ENCODE results near the gene NPAT.

NPAT gene

GRCh38 chr11:108222574-108223347 lies at the start of gene NPAT, which contains the start of gene ATM:
TSS of gene NPAT (minus strand) at chr11:108222638. CDS start at chr11:108222536, 102 bp downstream.
TSS of gene ATM (plus strand) at chr11:108223067. CDS start at chr11:108227625, 4,558 bp downstream.
- DNase-seq: peak; percentile 98

DNA sequence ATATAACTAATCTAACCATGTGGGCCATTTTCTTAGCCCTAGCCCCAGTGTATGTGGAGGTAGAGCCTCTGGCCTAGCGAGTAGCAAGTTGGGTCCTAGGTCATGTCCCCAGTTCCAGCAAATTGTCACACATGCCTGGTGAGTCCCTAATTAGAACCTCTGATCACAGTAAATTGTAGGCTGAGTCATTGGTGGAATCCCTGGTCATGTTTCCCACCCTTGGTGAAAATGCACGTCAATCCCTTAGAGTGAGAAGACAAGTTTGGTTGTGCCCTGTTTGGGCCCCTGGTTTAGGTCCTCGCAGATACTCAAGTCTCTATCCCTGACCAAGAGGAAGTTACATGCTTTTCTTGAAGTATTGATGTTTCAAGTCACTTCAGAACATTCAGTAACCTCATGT lies 47.1 kb upstream of the NPAT start:
- no peak for DNase-seq

DNA sequence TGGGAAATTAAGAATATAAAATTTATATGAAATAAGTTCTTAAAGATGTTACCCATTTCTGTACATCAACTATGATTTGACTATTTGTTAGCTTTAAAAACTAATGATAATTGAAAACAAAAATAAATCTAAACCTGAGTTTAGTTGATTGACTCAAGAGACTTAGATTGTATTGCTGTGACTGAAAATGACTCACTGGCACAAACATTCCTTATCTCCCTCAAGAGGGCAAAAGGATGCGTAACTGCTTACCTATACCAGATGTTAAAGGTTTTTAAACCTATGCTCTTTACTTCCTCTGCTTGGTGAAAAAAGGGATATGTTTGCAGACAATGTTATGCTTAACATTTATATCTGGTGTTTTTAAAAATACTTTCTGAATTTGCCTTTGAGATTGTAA lies 30.7 kb upstream of the NPAT start:
- no peak for DNase-seq

DNA sequence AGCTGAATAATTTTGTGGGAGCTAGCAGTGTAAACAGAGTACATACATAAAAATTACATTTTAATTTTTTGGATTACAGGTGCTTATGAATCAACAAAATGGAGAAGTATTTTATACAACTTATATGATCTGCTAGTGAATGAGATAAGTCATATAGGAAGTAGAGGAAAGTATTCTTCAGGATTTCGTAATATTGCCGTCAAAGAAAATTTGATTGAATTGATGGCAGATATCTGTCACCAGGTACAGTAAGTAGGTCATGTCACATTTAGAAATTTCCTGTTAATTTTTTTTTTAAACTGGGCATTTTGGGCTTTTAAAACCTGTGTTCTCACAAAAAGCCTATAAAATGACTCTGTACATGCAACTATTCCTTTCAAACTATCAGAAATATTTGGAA lies 24.4 kb upstream of the NPAT start:
- no peak for DNase-seq

GRCh38 chr11:108246308-108246707 lies 23.9 kb upstream of the NPAT start:
- DNase-seq: no peak

DNA sequence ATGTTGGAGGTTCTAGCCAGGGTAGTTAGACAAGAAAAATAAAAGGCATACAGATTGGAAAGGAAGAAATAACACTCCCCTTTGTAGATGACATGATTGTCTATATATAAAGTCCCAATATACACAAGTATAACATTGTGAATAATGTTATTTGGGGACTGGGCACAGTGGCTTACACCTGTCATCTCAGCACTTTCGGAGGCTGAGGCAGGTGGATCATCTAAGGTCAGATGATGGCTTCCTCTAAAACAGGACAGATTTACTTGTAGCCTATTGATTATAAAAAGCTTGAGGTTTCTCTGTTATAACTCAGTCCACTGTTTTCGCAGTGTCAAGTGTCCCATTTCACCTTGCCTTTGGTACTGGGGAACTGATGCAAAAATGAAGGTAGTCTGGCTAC lies 20.0 kb upstream of the NPAT start:
- no peak for DNase-seq

DNA sequence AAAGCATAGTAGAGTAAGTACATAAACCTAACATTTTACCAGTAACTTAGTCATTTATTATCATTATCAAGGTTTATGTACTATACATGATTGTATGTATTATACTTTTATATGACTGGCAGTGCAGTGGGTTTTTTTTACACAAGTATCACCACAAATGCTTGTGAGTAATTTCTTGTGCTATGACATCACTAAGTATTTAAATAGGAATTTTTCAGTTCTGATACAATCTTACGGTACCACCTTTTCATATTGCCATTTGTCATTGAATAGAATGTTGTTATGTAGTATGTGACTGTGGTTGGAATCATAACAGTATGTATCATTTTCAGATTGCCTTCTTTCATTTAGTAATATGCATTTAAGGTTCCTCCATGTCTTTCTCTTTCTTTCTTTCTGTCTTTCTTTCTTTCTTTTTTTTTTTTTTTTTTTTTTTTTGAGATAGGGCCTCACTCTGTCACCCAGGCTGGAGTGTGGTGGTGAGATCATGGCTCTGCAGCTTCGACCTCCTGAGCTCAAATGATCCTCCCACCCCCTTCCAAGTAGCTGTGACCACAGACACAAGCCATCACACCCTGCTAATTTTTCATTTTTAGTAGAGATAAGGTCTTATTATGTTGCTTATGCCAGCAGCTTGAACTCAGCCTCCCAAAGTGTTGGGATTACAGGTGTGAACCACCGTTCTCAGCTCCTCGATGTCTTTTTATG lies 19.0 kb upstream of the NPAT start:
- no peak for DNase-seq

DNA sequence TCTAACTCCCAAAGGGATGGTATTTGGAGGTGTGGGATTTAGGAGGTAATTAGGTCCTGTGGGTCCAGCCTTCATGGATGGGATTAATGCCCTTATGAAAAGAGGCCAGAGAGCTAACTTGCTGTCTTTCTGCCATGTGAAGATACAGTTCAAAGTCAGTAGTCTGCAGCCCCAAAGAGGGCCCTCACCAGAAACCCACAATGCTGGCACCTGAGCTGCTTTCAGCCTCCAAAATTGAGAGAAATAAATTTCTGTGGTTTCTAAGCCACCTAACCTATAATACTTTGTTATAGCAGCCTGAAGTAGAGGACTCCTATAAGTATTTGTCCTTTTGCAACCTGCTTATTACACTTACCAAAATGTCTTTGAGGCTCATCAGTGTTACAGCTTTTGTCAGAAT lies 16.6 kb upstream of the NPAT start:
- no peak for DNase-seq

GRCh38 chr11:108237058-108237481 lies 14.6 kb upstream of the NPAT start:
- DNase-seq: no peak

- no peak for DNase-seq
Measured at GRCh38 chr11:108235633-108236032, 13.2 kb upstream of the NPAT start.

GRCh38 chr11:108235192-108235591 lies 12.8 kb upstream of the NPAT start:
- DNase-seq: no peak

DNA sequence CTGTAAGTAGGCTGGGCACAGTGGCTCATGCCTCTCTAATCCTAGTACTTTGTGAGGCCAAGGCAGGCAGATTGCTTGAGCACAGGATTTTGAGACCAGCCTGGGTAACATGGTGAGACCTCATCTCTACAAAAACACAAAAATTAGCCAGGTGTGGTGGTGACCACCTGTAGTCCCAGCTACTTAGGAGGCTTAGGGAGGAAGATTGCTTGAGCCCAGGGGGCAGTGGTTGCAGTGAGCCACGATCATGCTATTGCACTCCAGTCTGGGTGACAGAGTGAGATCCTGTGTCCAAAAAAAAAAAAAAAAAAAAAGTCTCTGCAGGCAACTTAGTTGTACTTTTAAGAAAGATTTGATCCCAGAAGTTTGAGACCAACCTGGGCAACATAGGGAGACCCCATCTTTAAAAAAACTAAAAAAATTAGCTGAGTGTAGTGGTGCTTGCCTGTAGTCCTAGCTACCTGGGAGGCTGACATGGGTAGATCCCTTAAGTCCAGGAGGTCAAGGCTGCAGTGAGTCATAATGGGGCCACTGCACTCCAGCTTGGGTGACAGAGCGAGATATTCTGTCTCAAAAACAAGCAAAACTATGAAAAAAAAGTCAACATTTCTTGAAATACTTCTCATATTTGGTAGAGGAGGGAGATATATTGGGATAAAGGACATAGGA lies 11.0 kb upstream of the NPAT start:
- no peak for DNase-seq

DNA sequence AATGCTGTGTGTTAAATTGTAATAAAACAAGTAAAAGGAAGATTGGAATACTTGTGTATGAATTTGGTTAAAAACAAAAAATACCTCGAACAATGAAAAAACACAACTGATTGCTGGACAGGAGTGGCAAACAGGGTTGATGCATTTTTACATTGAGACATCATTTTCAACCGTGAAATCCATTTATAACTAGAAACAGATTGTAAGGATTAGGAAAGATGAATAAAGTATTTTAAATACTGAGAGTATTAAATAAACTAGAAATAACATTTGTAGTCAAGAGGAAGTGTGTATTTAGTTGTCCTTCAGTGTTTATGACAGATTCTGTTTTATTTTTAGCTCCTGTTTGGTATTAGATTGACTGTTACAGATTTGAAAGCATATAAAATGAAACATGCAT lies 5.8 kb upstream of the NPAT start:
- DNase-seq: no peak

GRCh38 chr11:108226036-108226435 lies 3.6 kb upstream of the NPAT start:
- DNase-seq: no peak

DNA sequence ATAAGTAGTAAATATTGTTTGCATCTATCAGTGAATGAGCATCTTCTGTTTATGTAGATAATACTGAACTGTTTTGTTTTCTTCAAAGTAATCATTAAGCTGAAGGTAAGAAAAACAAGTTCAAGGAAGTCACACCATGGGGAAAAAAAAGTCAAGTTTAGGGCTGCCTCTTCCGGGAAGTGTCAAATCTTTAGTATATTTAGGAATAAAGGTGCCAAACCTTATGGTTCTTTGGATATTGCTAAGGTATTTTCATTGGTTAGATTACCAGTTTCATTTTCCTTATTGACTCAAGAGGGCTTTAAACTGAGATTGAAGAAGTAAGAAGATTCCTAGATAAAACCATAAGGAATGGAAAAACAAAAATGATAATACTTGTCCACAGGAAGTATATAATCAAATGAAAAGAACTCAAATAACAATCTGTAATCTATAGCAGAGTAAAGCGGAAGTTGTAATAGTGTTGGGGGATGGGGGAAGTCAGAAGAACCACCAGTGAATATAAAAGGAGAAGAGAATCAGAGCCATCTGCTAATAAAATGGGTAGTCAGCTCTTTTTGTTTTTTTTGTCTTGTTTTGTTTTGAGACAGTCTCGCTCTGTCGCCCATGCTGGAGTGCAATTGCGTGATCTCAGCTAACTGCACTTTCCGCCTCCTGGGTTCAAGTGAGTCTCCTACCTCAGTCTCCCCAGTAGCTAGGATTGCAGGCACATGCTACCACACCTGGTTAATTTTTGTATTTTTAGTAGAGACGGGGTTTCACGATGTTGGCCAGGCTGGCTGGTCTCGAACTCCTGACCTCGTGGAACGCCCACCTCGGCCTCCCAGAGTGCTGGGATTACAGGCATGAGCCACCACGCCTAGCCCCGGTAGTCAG lies 2.7 kb upstream of the NPAT start:
- peak; percentile 25 for DNase-seq

GRCh38 chr11:108224366-108224765 lies 1.9 kb upstream of the NPAT start:
- no peak for DNase-seq

GRCh38 chr11:108223348-108224149 lies 1.1 kb upstream of the NPAT start:
- peak; percentile 14 for DNase-seq

DNA sequence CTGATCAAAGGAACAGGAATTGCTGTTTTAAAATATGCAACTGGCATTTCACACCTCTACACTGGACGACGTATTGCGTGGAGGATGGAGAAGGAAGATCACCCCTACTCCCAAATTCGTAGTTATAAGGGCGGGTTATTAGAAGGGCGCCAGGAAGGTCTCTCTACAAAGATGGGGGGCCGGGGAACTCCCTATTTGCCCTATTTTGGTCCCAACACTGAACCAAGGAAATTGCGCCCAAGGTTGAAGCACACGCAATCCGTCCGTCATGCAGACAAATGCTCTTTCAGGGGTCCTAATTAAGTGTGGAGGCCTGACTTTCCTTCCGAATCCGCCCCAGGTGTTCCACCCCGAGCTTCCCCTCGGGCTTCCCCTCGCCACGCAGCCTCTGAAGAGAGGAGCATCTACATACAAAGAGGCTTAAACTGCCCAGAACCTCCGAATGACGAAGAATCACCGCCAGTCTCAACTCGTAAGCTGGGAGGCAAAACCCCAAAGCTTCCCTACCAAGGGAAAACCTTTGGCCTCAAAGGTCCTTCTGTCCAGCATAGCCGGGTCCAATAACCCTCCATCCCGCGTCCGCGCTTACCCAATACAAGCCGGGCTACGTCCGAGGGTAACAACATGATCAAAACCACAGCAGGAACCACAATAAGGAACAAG lies 396 bp downstream of the NPAT start:
- DNase-seq: peak; percentile 35

DNA sequence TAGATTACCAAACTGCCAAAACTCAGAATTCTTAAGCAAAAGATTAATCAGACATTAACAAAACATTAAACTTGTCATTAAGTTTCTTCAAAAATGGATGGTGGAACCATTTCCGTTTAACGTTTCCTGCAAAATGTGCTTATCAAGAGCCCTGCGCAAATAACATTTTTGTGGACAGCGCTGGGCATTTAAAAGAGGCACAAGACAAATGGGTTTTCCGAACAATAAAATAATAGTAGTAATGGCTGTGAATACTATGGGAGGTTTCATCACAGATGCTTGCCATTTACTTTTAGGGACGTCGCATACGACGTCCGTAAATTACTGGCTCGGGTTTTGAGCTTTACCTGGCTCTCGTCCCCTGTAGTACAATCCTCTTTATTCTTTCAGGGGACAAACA lies 1.1 kb downstream of the NPAT start:
- no peak for DNase-seq

GRCh38 chr11:108220721-108221336 lies 1.6 kb downstream of the NPAT start:
- no peak for DNase-seq
